Sigmoid colon (tissue), 4 donors: Measurements from ENCODE around the gene AURKAIP1.

Experiments
- EP300 ChIP-seq, 4 donors: sonication (generic); formaldehyde crosslinking; IDR thresholded peaks; one replicate each; pipeline ENCODE4 v1.6.1; 2017; ENCODE audit warnings: antibody characterized with exemption in 4 of 4
- POLR2A ChIP-seq, 2 donors: fragments of 450-650 bp; IDR thresholded peaks; one replicate each; pipeline ENCODE4 v1.6.1; 2016; ENCODE audit warnings: antibody characterized with exemption in 2 of 2, mild to moderate bottlenecking in 2 of 2, moderate library complexity in 2 of 2
- POLR2AphosphoS5 ChIP-seq, 4 donors: sonication (generic); formaldehyde crosslinking; IDR thresholded peaks; one replicate each; pipeline ENCODE4 v1.6.1; 2017; ENCODE audit warnings: antibody characterized with exemption in 4 of 4
- TF ChIP-seq, protein P1 (sequence below), 4 experiments: fragments of 450-650 bp in 3 of 4; fragments of 200-600 bp in 1 of 4; IDR thresholded peaks; one replicate each; pipeline ENCODE4 v1.5.1; 2016 to 2019; ENCODE audit warnings: antibody characterized with exemption in 4 of 4, mild to moderate bottlenecking in 3 of 4, moderate library complexity in 2 of 4

- TF ChIP-seq POLR2A (IDR thresholded peaks at IDR 0.05) (no peak), EP300 (IDR thresholded peaks at IDR 0.05) (no peak), POLR2AphosphoS5 (IDR thresholded peaks at IDR 0.05) (no peak)
- TF ChIP-seq, protein P1, sequence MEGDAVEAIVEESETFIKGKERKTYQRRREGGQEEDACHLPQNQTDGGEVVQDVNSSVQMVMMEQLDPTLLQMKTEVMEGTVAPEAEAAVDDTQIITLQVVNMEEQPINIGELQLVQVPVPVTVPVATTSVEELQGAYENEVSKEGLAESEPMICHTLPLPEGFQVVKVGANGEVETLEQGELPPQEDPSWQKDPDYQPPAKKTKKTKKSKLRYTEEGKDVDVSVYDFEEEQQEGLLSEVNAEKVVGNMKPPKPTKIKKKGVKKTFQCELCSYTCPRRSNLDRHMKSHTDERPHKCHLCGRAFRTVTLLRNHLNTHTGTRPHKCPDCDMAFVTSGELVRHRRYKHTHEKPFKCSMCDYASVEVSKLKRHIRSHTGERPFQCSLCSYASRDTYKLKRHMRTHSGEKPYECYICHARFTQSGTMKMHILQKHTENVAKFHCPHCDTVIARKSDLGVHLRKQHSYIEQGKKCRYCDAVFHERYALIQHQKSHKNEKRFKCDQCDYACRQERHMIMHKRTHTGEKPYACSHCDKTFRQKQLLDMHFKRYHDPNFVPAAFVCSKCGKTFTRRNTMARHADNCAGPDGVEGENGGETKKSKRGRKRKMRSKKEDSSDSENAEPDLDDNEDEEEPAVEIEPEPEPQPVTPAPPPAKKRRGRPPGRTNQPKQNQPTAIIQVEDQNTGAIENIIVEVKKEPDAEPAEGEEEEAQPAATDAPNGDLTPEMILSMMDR (IDR thresholded peaks at IDR 0.05) = no peak
Measured at GRCh38 chr1:1390675-1391074, 15.7 kb upstream of the AURKAIP1 start.
